Measurements from ENCODE around the gene MRPL28.
"Not testable (repeated sequence)": the region's sequence is repeated elsewhere in the genome, so short reads cannot be mapped to it uniquely, and the experiment has no call there.

Gene MRPL28

DNA sequence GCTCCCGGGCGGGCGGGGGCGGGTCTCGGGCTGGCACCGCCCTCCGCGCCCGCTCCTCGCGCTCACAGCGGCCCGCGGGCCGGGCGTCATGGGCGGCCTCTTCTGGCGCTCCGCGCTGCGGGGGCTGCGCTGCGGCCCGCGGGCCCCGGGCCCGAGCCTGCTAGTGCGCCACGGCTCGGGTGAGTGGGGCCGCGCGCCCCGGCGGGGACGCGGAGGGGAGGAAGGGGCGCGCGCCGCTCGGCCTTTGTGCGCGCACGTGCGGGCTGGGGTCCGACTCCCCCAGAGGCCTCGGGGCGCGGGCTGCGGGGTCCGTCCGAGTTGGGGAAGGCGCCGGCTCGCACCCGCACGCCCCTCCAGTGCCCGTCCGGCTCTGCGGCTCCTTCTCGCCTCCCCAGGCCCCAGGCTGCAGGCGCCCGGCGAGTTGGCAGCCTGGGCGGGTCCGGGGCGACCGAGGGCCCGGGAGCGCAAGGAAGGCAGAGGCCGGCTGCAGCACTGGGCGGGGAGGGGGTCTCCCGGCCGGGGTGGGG is 26.9 kb upstream of the MRPL28 start, which contains the start of gene NME4:
NME4 (plus strand) TSS at position 65 of the 527 bp plus-strand sequence; CDS start at position 89, 24 bp downstream.
- peak; percentile 80 for DNase-seq (ENCODE audit: low spot score)
- TF ChIP-seq, protein P1, sequence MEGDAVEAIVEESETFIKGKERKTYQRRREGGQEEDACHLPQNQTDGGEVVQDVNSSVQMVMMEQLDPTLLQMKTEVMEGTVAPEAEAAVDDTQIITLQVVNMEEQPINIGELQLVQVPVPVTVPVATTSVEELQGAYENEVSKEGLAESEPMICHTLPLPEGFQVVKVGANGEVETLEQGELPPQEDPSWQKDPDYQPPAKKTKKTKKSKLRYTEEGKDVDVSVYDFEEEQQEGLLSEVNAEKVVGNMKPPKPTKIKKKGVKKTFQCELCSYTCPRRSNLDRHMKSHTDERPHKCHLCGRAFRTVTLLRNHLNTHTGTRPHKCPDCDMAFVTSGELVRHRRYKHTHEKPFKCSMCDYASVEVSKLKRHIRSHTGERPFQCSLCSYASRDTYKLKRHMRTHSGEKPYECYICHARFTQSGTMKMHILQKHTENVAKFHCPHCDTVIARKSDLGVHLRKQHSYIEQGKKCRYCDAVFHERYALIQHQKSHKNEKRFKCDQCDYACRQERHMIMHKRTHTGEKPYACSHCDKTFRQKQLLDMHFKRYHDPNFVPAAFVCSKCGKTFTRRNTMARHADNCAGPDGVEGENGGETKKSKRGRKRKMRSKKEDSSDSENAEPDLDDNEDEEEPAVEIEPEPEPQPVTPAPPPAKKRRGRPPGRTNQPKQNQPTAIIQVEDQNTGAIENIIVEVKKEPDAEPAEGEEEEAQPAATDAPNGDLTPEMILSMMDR (IDR thresholded peaks at IDR 0.05; ENCODE audit: extremely low read depth, missing control alignments), result no peak

DNA sequence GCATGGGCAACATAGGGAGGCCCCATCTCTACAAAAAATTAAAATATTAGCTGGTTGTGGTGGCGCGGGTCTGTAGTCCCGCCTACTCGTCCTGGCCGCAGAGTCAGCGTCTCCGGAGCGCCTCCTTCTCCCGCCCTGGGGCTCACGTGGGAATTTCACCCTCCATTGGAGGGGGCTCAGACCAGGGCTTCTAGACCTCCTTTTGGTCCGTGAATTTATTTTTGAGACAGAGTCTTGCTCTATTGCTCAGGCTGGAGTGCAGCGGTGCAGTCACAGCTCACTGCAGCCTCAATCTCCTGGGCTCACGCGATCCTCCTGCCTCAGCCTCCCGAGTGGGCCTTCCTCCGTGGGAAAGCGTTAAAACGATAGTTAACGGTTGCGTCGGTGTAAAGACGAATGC is 26.3 kb upstream of the MRPL28 start:
- TF ChIP-seq, protein P1 (IDR thresholded peaks at IDR 0.05; ENCODE audit: extremely low read depth, missing control alignments), result no peak
- DNase-seq (ENCODE audit: low spot score), result peak; percentile 64

DNA sequence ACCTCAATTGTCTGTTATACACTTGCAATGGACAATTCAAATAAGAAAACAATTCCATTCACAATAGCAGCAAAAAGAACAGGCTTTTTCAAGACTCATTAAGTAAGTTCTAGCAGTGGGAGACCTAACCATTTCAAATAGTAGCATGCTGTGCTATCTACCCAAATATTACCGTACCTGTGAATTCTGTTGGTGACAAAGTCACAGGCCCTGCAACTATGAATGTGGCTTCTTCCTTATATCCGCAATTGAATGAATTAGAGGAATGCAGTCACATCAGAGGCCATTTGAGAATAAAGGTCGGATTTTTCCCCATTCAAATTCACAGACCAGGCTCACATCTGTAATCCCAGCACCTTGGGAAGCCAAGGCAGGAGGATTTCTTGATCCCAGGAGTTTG is 25.9 kb upstream of the MRPL28 start:
- TF ChIP-seq, protein P1 (IDR thresholded peaks at IDR 0.05; ENCODE audit: extremely low read depth, missing control alignments), result no peak
- no peak for DNase-seq (ENCODE audit: low spot score)

DNA sequence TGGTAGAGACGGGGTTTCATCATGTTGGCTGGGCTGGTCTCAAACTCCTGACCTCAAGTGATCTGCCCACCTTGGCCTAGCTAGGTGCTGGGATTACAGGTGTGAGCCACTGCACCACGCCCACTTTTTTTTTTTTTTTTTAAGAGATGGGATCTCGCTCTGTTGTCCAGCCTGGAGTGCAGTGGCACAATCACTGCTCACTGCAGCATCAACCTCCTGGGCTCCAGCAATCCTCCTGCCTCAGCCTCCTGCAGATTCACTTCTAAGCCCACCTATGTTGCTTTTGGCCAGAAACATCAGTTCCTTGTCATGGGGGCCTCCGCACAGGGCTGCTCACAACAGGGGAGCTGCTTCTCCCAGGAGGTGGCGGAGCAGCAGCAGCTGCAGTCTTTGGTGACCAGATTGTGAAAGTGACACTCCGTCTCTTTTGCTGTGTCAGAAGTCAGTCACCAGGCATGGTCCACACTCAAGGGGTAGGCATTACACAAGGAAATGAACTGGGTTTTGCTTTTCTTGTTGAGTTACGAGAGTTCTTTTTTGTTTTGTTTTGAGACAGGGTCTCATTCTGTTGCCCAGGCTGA is 22.2 kb upstream of the MRPL28 start:
- no peak for DNase-seq (ENCODE audit: low spot score)
- TF ChIP-seq, protein P1 (IDR thresholded peaks at IDR 0.05; ENCODE audit: extremely low read depth, missing control alignments), result no peak

DNA sequence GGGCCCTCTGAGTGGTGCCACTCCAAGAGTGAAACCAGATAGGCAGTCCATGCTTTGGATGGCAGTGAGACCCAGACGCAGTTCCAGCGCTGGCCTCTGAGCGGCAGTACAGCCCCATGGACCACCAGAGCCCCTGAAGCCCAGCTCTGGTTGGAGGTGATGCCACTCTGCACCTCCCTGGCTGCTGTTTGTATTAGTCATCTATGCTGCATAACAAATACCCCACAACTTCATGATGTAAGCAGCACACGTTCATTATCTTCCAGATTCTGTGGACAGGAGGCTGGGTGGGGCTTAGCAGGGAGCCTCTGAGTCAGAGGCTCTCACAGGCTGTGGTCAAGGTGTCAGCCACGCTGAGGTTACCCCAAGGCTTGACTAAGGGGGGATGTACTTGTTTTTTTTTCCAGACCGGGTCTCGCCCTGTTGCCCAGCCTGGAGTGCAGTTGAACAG is 21.6 kb upstream of the MRPL28 start:
- TF ChIP-seq, protein P1 (IDR thresholded peaks at IDR 0.05; ENCODE audit: extremely low read depth, missing control alignments), result peak; percentile 42
- peak; percentile 67 for DNase-seq (ENCODE audit: low spot score)

DNA sequence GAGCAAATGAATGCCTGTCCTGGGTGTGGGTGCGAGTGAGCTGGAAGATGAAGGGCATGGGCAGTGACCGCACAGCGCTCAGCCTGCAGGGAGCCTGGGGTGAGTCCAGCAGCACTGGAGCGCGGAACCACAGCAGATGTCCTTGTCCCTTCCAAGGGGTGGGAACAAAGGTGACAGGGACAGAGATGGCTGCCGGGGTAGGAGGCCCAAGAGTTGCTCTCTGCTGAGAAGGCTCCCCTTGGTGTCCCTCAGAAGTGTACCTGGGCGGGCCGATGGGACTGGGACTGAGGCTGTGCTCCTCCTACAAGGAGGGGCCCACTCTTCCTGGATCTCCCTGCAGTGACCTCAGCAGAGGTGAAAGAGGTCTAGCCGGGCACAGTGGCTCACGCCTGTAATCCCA is 19.0 kb upstream of the MRPL28 start:
- no peak for DNase-seq (ENCODE audit: low spot score)
- TF ChIP-seq, protein P1 (IDR thresholded peaks at IDR 0.05; ENCODE audit: extremely low read depth, missing control alignments), result no peak

DNA sequence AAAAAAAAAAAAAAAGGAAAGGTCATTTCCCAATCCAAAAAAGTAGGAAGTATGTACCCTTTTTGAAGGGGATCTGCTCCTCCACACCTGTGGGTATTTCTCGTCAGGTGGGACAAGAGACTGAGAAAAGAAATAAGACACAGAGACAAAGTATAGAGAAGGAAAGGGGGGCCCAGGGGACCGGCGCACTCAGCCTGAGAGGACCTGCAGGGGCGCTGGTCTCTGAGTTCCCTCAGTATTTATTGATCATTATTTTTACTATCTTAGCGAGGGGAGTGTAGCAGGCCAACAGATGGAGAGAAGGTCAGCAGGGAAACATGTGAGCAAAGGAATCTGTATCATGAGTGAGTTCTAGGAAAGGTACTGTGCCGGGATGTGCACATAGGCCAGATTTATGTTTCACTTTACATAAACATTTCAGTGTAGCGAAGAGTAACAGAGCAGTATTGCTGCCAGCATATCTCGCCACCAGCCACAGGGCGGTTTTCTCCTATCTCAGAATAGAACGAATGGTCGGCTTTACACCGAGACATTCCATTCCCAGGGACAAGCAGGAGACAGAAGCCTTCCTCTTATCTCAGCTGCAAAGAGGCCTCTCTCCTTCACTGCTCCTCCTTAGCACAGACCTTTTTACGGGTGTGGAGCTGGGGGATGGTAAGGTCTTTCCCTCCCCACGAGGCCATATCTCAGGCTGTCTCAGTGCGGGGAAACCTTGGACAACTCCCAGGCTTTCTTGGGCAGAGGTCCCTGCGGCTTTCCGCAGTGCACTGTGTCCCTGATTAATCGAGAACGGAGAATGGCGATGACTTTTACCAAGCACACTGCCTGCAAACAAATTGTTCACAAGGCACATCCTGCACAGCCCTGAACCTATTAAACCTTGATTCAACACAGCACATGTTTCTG is 17.7 kb upstream of the MRPL28 start:
- not testable (repeated sequence) for DNase-seq (ENCODE audit: low spot score)

All from GM20000 (cell line).